T-cell (primary cell): Measurements from ENCODE around the gene MRPS14. TPM values are rescaled to one million over a fixed set of nuclear protein-coding genes. Genes with fewer than 3 reads are reported as not detected.

ENCODE experiments used
- ATAC-seq, 4 experiments: fragments of 200-7000 bp in 3 of 4; fragments of 150-1000 bp in 1 of 4; cut with Tn5 transposase; replicated peaks in 1 of 4; 1 replicate in 3 of 4; 2 replicates in 1 of 4; pipeline ENCODE4 v1.10.0; 2021; ENCODE audit warnings: moderate library complexity in 3 of 4, mild to moderate bottlenecking in 2 of 4, moderate number of reproducible peaks in 1 of 4
- CTCF ChIA-PET, 2 donors: fragments of 300-600 bp; sonication (Branson Sonifier 250); formaldehyde crosslinking; loops; one replicate each; lab custom pipeline; 2022; ENCODE audit warnings: antibody characterized with exemption in 2 of 2; lab: Charles Lee
- POLR2A ChIA-PET, 2 donors: fragments of 300-600 bp; sonication (Branson Sonifier 250); formaldehyde crosslinking; loops; one replicate each; lab custom pipeline; 2022; ENCODE audit warnings: antibody characterized with exemption in 2 of 2; lab: Charles Lee
- DNase-seq, 35 experiments: peaks; one replicate each; pipeline versions ENCODE4 v3.0.0 to v3.0.0-alpha.2; 2013 to 2023
- H3K27ac ChIP-seq: one replicate; pipeline ENCODE4 v1.5.1; 2013; ENCODE audit warnings: low read length
- H3K27me3 ChIP-seq, 2 experiments: replicated peaks in 1 of 2; 1 replicate in 1 of 2; 2 replicates in 1 of 2; pipeline versions ENCODE4 v1.6.1 to v1.7.0; 2013; ENCODE audit warnings: low read length in 1 of 2, mixed read lengths in 1 of 2; ENCODE audit not compliant: control insufficient read depth in 2 of 2, insufficient read depth in 2 of 2; ENCODE audit errors: extremely low read depth in 1 of 2
- H3K36me3 ChIP-seq, 2 donors: 1 replicate in 1 of 2; 2 replicates in 1 of 2; pipeline versions ENCODE4 v1.6.1 to v1.7.0; 2013; ENCODE audit warnings: low read length in 1 of 2; ENCODE audit not compliant: control insufficient read depth in 2 of 2, insufficient read depth in 1 of 2; ENCODE audit errors: extremely low read depth in 1 of 2
- H3K4me1 ChIP-seq, 2 experiments: 1 replicate in 1 of 2; 2 replicates in 1 of 2; pipeline versions ENCODE4 v1.6.1 to v1.7.0; 2013; ENCODE audit warnings: low read length in 2 of 2, mixed read lengths in 1 of 2; ENCODE audit not compliant: insufficient read depth in 2 of 2, control insufficient read depth in 1 of 2; ENCODE audit errors: extremely low read depth in 1 of 2
- H3K4me3 ChIP-seq, 2 donors: 1 replicate in 1 of 2; 2 replicates in 1 of 2; pipeline versions ENCODE4 v1.5.1 to v1.7.0; 2013; ENCODE audit warnings: mild to moderate bottlenecking in 2 of 2, low read length in 1 of 2, moderate library complexity in 1 of 2; ENCODE audit not compliant: control insufficient read depth in 1 of 2; ENCODE audit errors: extremely low read depth in 1 of 2
- H3K9me3 ChIP-seq: 2 replicates; pipeline ENCODE4 v1.7.0; 2013
- H3K27ac Mint-ChIP-seq, 2 donors: one replicate each; pipeline ENCODE4 v1.8.0; 2020 to 2021; ENCODE audit warnings: mild to moderate bottlenecking in 2 of 2, mixed read lengths in 2 of 2
- H3K27me3 Mint-ChIP-seq, 2 donors: one replicate each; pipeline ENCODE4 v1.8.0; 2021 to 2022; ENCODE audit warnings: mixed read lengths in 2 of 2
- H3K36me3 Mint-ChIP-seq: one replicate; pipeline ENCODE4 v1.8.0; 2021; ENCODE audit warnings: mixed read lengths
- H3K4me1 Mint-ChIP-seq, 3 donors: one replicate each; pipeline ENCODE4 v1.8.0; 2020 to 2022; ENCODE audit warnings: mixed read lengths in 3 of 3, mild to moderate bottlenecking in 1 of 3
- H3K4me3 Mint-ChIP-seq, 3 donors: one replicate each; pipeline ENCODE4 v1.8.0; 2020 to 2022; ENCODE audit warnings: mild to moderate bottlenecking in 3 of 3, mixed read lengths in 3 of 3, moderate library complexity in 3 of 3
- H3K9me3 Mint-ChIP-seq, 3 donors: one replicate each; pipeline ENCODE4 v1.8.0; 2020 to 2022; ENCODE audit warnings: mixed read lengths in 3 of 3
- WGBS: methylation state at CpG from one replicate; pipeline ENCODE4 v1.1.5; 2013; ENCODE audit warnings: missing lambda C conversion rate; ENCODE audit not compliant: insufficient coverage; 5-methylcytosine and 5-hydroxymethylcytosine counted together
- total RNA-seq, 35 experiments: library from RNA in 6 of 35; stranded (reverse) in 6 of 35; fragments of 120-200 nt in 1 of 35; gene quantifications; one replicate each; pipeline versions ENCODE4 v1.2.1 to v1.2.4 and lab custom pipeline; 2013 to 2026

MRPS14 gene
- total RNA-seq, 5 donors from 2014 or later (not counting 1 experiment from before 2014, with no cell fraction given), result 14.3 to 28.8 (median 25.8) TPM

DNA sequence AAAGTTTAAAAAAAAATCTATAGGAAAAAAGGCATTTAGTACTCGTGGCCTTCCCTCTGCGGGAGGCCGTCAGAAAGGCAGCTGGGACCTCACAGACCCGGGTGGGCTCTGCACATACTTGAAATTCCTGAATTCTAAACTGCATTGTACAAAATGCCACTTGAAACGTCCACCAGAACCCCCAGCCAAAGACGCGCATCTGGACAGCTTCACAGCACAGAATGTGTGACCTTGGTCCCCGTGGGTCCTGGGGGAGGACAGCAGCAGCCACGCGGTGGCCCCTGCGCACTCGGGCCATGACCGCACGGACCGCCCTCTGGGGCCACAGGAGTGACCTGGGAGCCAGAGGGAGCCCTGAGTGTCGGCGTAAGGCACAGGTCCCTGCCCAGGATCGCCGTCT, 20.6 kb upstream of the MRPS14 start:
- WGBS, result 81% methylated on average over 14 of the region's 19 CpGs
- Mint-ChIP-seq H3K4me3 (no peak overlapping the region), H3K36me3 (no peaks in the 10 kb centered on the region), H3K4me1 (no peaks in the 10 kb centered on the region), H3K9me3 (no peaks in the 10 kb centered on the region), H3K27me3 (peaks cover 17 to 30% of the 10 kb centered on the region in 2 donors), H3K27ac (no peak overlapping the region)
- no peaks in the 10 kb centered on the region for H3K9me3 ChIP-seq
- ATAC-seq (no peak), DNase-seq (no peak)
- H3K27me3 ChIP-seq, result peaks cover 0 to 11% of the 10 kb centered on the region in 2 experiments
- CTCF ChIA-PET, result no interaction called here
- no peaks in the 10 kb centered on the region for H3K36me3 ChIP-seq
- H3K4me1 ChIP-seq, result no peaks in the 10 kb centered on the region
- no peak overlapping the region for H3K4me3 ChIP-seq
- no peak overlapping the region for H3K27ac ChIP-seq
- POLR2A ChIA-PET, result no interaction called here

DNA sequence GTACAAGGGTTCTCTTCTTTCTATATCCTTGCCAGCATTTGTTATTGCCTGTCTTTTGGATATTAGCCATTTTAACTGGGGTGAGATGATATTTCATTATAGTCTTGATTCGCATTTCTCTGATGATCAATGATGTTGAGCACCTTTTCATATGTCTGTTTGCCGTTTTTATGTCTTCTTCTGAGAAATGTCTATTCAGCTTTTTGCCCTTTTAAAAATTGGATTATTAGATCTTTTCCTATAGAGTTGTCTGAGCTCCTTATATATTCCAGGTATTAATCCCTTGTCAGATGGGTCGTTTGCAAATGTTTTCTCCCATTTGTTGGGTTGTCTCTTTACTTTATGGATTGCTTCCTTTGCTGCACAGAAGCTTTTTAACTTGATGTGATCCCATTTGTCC, 19.4 kb upstream of the MRPS14 start:
- H3K9me3 Mint-ChIP-seq, result no peaks in the 10 kb centered on the region
- POLR2A ChIA-PET, result interaction anchor here in 1 of 2 donors (0.6 kb wide), 1 partner anchor 224 kb away, joined by 20 read pairs; no protein-coding TSS in a partner anchor
- H3K27me3 ChIP-seq, result peaks cover 0 to 11% of the 10 kb centered on the region in 2 experiments
- DNase-seq (no peak), ATAC-seq (no peak)
- no peaks in the 10 kb centered on the region for H3K36me3 Mint-ChIP-seq
- H3K27ac Mint-ChIP-seq, result no peak overlapping the region
- no peaks in the 10 kb centered on the region for H3K4me1 ChIP-seq
- H3K4me3 Mint-ChIP-seq, result no peak overlapping the region
- H3K4me1 Mint-ChIP-seq, result no peaks in the 10 kb centered on the region
- CTCF ChIA-PET, result no interaction called here
- H3K27me3 Mint-ChIP-seq, result peaks cover 8 to 23% of the 10 kb centered on the region in 2 donors
- H3K36me3 ChIP-seq, result no peaks in the 10 kb centered on the region
- no peak overlapping the region for H3K27ac ChIP-seq
- no peak overlapping the region for H3K4me3 ChIP-seq
- no peaks in the 10 kb centered on the region for H3K9me3 ChIP-seq
- 100% methylated on average over 1 of the region's 3 CpGs for WGBS

DNA sequence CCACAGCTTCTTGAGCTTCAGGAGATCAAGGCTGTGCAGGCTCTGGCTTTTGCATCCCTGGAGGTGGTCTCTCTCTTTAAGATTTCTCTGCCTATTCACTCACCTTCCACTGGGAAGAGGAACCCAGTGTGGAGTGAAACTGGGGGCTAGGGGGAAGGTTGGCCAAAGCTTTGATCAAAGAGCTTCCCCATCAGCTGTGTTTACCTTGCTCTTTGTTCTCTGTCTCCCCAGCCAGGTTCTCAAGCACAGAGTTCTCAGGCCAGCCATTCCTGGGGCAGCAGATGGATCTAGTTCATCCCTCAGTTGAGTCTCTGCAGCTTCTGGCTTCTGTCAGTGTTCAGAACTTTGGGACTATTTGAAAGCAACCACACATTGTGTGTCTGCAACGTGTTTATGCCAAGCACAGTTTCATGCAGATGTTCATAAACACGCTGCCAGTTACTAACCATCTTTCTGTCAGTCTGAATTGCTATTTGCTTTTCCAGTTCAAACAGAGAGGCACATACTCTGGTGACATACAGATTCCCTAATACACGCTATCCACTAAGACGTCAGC, 17.2 kb upstream of the MRPS14 start:
- ATAC-seq (no peak), DNase-seq (no peak)
- Histone ChIP-seq H3K27ac (no peak overlapping the region), H3K4me3 (no peak overlapping the region), H3K36me3 (no peaks in the 10 kb centered on the region), H3K4me1 (no peaks in the 10 kb centered on the region), H3K27me3 (peaks cover 0 to 11% of the 10 kb centered on the region in 2 experiments), H3K9me3 (no peaks in the 10 kb centered on the region)
- Mint-ChIP-seq H3K4me1 (no peaks in the 10 kb centered on the region), H3K36me3 (no peaks in the 10 kb centered on the region), H3K27ac (no peak overlapping the region), H3K4me3 (no peak overlapping the region), H3K9me3 (no peaks in the 10 kb centered on the region), H3K27me3 (peaks cover 3 to 14% of the 10 kb centered on the region in 2 donors)
- ChIA-PET CTCF (interaction anchor here in 1 of 2 donors (0.6 to 1.7 kb wide), 4 partner anchors 11 to 85 kb away, joined by 3 to 5 read pairs (median 3); no protein-coding TSS in a partner anchor), POLR2A (interaction anchor here in 1 of 2 donors (0.7 kb wide), 1 partner anchor 70 kb away, joined by 3 read pairs; no protein-coding TSS in a partner anchor)
- WGBS, result 71% methylated on average over 2 of the region's 4 CpGs

DNA sequence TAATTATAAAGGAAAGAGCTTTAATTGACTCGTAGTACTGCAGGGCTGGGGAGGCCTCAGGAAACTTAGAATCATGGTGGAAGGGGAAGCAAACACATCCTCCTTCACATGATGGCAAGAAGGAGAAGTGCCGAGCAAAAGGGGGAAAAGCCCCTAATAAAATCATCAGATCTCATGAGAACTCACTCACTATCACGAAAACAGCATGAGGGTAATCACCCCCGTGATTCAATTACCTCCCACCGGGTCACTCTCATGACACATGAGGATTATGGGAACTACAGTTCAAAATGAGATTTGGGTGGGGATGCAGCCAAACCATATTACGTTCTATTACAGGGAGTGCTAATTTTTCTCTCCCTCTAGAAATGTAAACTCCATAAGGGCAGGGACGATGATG, 14.2 kb upstream of the MRPS14 start:
- ATAC-seq (no peak), DNase-seq (no peak)
- ChIA-PET CTCF (no interaction called here), POLR2A (no interaction called here)
- no peaks in the 10 kb centered on the region for H3K4me1 ChIP-seq
- no CpG with 5 or more reads among the region's 7 CpGs for WGBS
- H3K27me3 ChIP-seq, result peaks cover 0 to 2% of the 10 kb centered on the region in 2 experiments
- no peak overlapping the region for H3K4me3 ChIP-seq
- H3K27me3 Mint-ChIP-seq, result peaks cover 2 to 3% of the 10 kb centered on the region in 2 donors
- H3K27ac Mint-ChIP-seq, result no peak overlapping the region
- H3K36me3 ChIP-seq, result no peaks in the 10 kb centered on the region
- H3K9me3 ChIP-seq, result no peaks in the 10 kb centered on the region
- H3K36me3 Mint-ChIP-seq, result no peaks in the 10 kb centered on the region
- no peak overlapping the region for H3K4me3 Mint-ChIP-seq
- H3K9me3 Mint-ChIP-seq, result no peaks in the 10 kb centered on the region
- H3K4me1 Mint-ChIP-seq, result no peaks in the 10 kb centered on the region
- no peak overlapping the region for H3K27ac ChIP-seq

DNA sequence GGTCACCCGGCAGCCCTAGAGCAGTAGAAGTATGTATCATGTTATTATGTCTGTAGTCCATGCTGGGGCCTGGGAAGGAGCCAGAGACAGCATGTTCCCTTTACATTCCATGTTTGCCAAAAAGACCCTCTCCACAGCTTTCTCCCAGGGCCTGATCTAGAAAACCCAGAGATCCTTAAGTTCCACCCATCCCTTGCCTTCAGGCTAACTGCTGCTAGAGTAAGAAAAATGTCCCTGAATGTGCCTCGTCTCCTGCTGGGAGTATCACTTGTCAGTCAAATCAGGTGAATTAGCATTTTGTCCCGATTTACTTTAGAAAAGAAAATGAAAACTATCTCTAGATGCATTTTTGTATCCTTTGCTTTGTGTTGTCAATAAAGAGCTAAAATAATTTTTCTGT, 13.3 kb upstream of the MRPS14 start:
- Mint-ChIP-seq H3K4me1 (no peaks in the 10 kb centered on the region), H3K27me3 (peaks cover 2 to 3% of the 10 kb centered on the region in 2 donors), H3K4me3 (no peak overlapping the region), H3K9me3 (no peaks in the 10 kb centered on the region), H3K36me3 (no peaks in the 10 kb centered on the region), H3K27ac (no peak overlapping the region)
- no peaks in the 10 kb centered on the region for H3K4me1 ChIP-seq
- H3K4me3 ChIP-seq, result no peak overlapping the region
- ChIA-PET POLR2A (no interaction called here), CTCF (interaction anchor here in 1 of 2 donors (0.6 to 0.7 kb wide), 2 partner anchors 18 to 866 kb away, joined by 3 to 7 read pairs; no protein-coding TSS in a partner anchor)
- no peaks in the 10 kb centered on the region for H3K27me3 ChIP-seq
- H3K9me3 ChIP-seq, result no peaks in the 10 kb centered on the region
- DNase-seq, result no peak
- no peaks in the 10 kb centered on the region for H3K36me3 ChIP-seq
- no CpG with 5 or more reads among the region's 3 CpGs for WGBS
- ATAC-seq, result no peak
- no peak overlapping the region for H3K27ac ChIP-seq

DNA sequence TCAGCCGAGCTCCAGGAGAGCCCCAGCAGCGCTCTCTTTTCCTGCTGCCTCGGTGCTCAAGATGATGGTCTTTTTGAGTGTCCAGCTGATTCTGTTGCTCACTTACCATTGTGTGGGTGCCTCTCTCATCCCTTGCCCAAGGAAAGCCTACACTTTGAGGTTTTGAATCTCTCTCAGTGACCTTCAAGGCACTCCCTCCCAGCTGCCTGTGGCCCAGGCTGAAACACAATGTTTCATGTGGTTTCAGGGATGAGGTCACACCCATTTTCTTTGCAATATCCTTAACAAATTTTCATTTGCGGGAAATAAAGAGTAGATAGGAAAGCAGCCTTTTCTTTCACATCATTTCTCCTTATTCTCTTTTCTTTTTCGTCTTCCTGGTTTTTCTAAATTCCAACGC, 12.6 kb upstream of the MRPS14 start:
- H3K27me3 ChIP-seq, result no peaks in the 10 kb centered on the region
- WGBS, result 76% methylated on average over 3 of the region's 6 CpGs
- ChIA-PET POLR2A (no interaction called here), CTCF (no interaction called here)
- DNase-seq (no peak), ATAC-seq (no peak)
- Mint-ChIP-seq H3K9me3 (no peaks in the 10 kb centered on the region), H3K4me3 (no peak overlapping the region), H3K27ac (no peak overlapping the region), H3K4me1 (no peaks in the 10 kb centered on the region), H3K27me3 (peaks cover 2 to 3% of the 10 kb centered on the region in 2 donors), H3K36me3 (no peaks in the 10 kb centered on the region)
- no peaks in the 10 kb centered on the region for H3K4me1 ChIP-seq
- no peak overlapping the region for H3K4me3 ChIP-seq
- no peak overlapping the region for H3K27ac ChIP-seq
- H3K9me3 ChIP-seq, result no peaks in the 10 kb centered on the region
- no peaks in the 10 kb centered on the region for H3K36me3 ChIP-seq
